Umbilical cord (tissue), 2 donors: ENCODE measurements around the gene MAPK1. TPM values are rescaled to one million over a fixed set of nuclear protein-coding genes. Genes with fewer than 3 reads are reported as not detected.
"Not testable (repeated sequence)": the region's sequence is repeated elsewhere in the genome, so short reads cannot be mapped to it uniquely, and the experiment has no call there.

Experiments used
- DNase-seq: peaks from one replicate; pipeline ENCODE4 v3.0.0-alpha.2; 2015; ENCODE audit warnings: low spot score
- total RNA-seq: library from RNA; depleted of rRNA; stranded (reverse); fragments of >200 nt; gene quantifications from one replicate; pipeline ENCODE4 v1.2.3, GENCODE V29; 2014; ENCODE audit warnings: low replicate concordance; ENCODE audit not compliant: insufficient read depth

MAPK1 gene
- total RNA-seq, 1 donor from 2014 or later = 47.9 TPM

DNA sequence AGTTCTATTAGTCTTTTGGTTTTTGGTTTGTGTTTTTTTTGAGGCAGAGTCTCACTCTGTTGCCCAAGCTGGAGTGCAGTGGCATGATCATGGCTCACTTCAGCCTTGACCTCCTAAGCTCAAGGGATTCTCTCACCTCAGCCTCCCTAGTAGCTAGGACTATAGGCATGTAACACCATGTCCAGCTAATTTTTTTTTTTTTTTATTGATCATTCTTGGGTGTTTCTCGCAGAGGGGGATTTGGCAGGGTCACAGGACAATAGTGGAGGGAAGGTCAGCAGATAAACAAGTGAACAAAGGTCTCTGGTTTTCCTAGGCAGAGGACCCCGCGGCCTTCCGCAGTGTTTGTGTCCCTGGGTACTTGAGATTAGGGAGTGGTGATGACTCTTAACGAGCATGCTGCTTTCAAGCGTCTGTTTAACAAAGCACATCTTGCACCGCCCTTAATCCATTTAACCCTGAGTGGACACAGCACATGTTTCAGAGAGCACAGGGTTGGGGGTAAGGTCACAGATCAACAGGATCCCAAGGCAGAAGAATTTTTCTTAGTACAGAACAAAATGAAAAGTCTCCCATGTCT is 15.4 kb upstream of the MAPK1 start:
- not testable (repeated sequence) for DNase-seq

DNA sequence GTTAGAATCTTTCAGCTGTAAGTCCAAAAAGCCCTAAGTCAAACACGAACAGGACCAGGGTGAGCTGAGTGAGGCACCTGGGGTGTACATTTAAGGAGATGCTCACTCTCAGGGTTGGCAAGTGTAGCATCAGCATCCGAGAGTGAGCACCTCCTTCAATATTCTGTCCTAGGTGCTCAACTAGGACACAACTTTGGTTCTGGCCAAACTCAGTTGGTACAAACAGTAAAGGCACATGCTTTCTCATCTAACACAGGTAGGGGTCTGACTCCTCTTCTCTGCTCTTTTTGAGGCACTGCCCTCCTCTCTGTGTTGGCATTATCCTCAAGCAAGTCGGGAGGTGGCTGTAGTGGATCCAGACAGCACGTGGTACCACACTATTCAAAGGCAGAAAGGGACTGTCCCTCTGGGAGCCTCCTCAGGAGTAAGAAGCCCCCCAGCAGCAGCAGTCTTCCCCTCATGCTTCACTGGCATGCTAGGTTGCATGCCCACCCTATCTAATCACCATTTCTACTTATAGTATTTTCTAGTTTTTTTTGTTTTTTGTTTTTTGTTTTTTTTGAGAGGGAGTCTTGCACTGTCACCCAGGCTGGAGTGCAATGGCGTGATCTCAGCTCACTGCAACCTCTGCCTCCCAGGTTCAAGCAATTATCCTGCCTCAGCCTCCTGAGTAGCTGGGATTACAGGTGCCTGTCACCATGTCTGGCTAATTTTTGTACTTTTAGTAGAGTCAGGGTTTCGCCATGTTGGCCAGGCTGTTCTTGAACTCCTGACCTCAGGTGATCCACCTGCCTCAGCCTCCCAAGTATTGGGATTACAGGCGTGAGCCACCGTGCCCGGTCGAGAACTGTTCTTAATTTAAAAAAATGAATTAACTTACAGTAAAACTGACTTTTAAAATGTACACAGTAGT is 14.7 kb upstream of the MAPK1 start:
- DNase-seq = no peak

DNA sequence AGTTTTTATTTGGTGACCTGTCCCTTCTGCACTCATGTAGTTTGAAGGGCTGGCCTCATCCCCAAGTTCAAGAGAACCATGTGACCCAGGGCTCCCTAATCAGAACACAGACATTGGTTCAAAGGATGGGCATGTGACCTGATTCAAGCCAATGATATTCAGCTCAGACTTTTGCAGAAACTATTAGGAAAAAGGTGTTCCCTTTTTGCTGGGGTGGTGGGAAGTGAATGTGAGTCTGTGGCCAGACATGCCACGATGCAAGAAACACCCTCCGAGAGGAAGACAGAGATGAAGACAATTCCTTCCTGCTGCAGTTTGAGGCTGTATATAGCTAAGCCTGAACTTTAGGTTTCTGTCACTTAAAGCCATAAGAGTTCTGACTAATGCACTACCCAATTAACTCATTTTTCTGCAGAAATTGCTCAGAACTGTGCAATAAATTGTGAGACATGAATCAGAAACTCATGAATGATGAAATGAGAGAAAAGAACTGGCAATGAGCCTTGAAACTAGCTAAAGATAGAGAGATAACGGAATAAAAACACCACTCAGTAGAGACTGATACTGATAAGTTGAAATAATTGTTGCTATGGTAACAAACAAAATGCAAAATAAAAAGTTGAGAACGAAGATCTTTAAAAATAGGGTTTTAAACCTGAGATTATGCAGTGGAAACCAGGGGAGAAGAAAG is 9.2 kb upstream of the MAPK1 start:
- DNase-seq = peak; percentile 41

DNA sequence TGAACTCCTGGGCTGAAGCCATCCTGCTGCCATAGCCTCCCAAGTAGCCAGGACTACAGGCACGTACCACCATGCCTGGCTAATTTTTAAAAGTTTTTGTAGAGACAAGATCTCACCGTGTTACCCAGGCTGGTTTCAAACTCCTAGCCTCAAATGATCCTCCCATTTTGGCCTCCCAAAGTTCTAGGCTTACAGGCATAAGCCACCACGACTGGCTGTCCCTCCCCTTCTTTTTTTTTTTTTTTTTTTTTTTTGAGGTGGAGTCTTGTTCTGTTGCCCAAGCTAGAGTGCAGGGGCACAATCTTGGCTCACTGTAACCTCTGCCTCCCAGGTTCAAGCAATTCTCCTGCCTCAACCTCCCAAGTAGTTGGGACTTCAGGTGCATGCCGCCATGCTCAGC is 7.5 kb upstream of the MAPK1 start:
- not testable (repeated sequence) for DNase-seq

DNA sequence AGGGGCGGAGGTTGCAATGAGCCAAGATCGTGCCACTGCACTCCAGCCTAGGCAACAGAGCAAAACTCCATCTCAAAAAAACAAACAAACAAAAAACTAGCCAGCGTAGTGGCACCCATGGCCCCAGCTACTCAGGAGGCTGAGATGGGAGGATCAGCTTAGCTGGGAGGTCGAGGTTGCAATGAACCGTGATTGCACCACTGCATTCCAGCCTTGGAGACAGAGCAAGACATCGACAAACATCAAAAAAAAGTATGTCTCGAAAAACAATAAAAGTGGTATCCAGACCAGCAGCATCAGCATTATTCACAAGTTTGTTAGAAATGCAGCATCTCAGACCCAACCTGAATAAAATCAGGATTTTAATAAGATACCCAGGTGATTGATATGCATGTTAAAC is 6.2 kb upstream of the MAPK1 start:
- no peak for DNase-seq

DNA sequence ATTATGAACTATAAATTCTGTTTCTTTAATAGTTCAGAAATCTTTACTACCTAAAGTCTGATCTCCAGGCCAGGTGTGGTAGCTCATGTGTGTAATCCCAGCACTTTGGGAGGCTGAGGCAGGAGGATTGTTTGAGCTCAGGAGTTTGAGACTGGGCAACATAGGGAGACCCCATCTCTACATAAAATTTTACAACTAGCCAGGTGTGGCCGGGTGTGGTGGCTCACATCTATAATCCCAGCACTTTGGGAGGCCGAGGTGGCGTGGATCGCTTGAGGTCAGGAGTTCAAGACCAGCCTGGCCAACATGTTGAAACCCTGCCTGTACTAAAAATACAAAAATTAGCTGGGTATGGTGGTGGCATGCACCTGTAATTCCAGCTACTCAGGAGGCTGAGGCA is 5.3 kb upstream of the MAPK1 start:
- not testable (repeated sequence) for DNase-seq

DNA sequence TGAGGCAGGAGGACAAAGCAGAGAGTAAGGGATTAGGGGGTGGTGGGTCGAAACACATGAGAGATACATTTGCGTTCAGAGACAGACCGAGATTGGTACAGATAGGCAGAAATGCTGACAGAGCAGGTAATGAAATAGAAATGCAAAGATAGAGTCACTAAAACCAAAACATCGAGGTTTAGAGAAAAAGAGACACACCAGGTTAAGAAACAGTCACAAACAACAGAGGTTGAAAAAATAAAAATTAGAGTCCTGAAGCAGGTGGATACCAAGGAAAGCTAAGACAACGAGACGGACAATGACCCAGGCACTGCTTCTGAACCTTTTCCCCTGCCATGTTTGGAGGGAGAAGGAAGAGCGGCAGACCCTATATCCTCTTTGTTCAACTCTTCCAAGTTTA is 1.2 kb upstream of the MAPK1 start:
- DNase-seq = no peak

DNA sequence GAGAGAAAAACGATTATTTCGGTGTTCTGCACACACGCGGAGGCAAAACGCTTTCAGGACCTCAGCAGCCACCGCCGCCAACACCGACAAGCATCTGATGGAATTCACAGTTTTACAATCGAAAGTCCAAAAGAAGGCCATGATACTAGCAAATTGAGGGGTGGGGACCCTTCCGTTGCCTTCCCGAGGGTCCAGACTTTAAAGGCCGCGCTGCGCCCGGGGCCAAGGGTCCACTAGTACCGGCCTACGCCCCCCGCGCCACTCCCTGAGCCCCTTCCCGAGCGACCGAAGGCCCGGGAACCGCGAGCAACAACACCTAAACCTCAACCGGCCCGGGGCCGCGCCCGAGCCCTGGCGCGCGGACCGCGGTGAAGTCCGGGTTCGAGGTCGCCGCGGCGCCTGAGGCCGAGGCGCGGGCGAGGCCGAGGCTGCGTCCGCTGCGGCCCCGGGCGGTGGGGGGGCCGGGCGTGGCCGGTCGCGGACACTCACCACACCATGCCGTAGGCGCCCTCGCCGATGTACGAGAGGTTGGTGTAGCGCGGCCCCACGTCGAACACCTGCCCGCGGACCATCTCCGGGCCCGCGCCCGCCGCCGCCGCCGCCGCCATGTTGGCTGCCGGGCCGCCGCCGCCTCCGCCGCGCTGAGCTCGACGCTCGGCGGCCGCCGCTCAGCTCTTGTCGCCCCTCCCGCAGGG is 465 bp downstream of the MAPK1 start:
- peak; percentile 36 for DNase-seq

DNA sequence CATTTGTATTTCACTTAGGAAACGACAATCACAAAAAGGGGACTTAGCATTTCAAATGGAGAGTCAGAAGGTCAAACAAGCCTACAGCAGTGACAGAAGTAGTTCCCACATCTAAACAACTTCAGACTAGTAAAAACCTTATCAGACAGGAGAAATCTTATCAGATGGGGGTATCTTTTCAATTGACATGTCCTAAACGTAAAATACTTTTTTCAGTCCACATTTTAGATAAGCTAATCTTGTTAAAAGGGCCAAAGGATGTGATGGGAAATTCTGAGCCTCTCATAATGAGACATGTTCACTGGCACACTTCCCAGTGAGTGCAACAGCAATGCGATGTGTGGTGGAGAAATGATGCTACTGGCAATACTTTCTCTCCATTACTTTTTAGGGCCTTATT is 2.4 kb downstream of the MAPK1 start:
- DNase-seq = peak; percentile 75

DNA sequence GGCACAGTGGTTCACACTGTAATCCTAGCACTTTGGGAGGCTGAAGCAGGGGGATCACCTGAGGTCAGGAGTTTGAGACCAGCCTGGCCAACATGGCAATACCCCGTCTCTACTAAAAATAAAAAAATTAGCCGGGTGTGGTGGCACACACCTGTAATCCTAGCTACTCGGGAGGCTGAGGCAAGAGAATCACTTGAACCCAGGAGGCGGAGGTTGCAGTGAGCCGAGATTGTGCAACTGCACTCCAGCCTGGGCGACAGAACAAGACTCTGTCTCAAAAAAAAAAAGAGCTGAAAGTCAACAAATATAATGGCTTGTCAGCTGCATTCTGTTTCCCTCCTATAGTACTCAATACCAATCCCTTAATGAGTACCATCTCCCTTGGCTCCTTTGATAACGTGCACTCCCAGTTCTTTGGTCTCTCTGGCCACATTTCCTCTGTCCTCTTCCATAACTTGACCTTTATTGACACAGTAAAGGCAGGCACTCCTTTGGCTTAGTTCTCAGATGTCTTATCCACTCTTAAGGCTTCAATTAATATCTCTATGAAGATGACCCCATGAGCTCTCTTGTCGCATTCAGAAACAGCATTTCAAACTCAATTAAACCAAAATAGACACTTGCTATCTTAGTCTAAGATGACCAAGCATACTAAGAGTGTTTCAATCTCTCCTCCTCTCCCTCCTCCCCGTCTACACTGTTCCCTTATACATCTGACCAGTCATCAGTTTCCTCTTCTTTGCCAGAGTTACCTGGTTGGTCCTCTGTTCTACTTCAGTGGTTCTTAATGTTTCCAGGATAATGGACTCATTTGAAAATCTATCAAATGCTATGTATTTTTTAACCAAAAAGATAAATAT is 4.8 kb downstream of the MAPK1 start:
- DNase-seq = no peak

DNA sequence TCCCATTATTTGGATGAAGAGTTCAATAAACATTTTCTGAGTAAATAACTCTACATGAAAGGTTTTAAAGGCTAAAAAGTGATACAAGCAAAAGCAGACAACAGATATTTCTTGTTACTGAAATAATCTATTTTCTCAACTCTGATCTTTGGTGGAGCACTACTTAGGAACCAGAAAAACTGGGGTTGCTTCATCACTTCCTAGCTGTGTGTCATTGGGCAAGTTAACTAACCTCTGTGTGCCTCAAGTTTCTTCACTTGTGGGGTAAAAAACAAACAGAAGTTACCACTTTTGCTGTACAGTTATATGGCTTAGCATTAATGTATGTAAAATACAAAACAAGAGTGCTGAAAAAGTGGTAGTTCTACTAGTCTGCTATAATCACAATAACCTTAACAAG is 5.6 kb downstream of the MAPK1 start:
- DNase-seq = no peak

DNA sequence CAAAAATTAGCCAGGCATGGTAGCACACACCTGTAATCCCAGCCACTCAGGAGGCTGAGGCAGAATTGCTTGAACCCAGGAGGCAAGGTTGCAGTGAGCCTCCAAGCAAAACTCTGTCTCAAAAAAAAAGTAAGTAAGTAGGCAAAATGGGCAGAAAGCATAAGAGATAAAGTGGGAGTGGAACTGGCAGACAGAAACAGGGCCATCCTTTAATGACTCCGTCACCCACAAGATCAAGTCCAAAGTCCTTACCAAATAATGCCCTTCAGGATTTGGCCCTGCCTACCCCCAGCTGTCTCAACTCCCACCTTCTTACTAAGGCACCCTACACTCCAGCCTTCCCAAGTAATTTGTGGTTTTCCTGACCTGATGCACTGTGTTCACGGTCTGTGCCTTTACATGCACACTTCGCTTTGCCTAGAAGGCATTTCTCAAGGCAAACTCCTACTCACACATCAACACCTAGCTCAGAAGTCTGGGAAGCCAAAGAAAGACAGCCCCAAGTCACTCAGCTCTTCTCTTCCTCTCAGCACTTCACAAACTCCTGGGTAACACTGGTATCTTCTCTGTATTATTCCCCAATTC is 6.1 kb downstream of the MAPK1 start:
- no peak for DNase-seq

DNA sequence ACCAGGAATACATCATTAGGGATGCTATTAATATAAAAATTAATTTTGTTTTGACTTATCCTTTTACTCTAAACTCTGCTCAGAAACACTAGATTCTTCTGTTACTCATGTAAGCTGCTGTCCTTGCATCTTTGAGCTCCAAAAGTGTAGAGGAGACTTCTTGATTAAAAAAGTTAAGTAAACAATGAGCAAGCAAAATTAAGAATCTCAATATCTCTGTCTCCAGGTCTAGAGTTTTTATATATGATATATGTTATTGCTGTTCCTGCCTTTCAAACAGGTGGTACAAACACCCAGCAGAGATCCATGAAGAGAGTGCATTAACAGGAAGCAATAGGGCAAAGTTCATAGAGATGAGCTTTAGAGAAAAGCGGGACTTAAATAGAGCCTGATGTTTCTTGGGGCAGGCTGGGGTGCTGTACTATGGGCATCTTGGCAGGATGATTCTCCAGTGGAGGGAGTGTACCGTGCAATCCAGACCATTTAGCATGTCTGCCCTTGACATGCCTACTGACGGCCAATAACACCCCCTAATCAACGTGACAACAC is 6.9 kb downstream of the MAPK1 start:
- DNase-seq = no peak

DNA sequence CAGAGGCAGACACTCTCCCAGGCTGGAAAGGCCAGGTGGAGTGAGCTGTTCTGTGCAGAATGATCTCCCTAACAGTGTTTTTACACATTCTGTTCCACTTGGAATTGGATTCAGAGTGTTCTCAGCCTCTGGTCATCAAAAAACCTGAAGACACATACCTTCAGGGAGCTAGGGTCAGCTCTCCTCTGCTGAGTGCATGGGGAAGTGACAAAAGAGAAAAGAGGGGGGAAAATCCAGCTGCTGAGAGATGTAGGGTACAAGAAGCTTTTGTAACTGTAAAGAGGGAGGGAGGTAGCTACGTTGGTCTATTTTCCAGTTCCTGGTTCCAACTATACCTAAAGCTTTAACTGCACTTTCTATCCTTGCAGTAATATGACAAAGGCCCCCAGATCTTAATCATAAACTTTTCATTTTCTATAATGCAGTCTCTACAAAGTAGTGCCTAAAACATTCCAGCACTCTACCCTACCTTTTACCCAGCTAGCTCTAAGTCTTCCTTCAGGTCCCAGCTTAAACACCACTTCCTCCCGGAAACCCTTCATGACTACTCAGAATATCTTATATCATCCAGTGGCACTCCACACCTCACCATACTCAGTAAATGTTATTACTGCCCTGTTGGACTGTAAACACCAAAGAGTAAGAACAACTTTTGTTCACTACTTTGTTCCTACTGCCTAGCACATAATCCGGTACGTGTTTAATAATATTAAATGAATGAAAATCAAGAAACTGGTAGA is 9.2 kb downstream of the MAPK1 start:
- no peak for DNase-seq

DNA sequence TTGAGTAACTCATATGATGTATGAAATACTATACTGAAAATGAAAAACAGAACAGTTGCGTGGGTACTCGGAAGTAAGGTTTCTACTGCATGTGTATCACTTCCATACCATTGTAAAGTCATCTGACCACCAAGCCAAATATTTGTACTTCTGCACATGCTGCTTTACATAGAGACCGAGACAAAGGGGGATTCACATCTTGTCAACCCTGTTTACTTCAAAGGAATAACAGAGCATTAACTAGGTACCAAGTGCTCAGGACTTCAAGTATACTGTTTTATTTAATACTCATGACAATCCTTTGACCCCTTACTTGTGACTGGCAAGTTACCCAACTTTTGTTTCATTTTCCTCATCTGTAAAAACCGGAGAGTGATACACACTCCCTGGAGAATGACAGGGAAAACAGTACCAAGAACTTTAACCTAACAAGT is 9.9 kb downstream of the MAPK1 start:
- DNase-seq = no peak

DNA sequence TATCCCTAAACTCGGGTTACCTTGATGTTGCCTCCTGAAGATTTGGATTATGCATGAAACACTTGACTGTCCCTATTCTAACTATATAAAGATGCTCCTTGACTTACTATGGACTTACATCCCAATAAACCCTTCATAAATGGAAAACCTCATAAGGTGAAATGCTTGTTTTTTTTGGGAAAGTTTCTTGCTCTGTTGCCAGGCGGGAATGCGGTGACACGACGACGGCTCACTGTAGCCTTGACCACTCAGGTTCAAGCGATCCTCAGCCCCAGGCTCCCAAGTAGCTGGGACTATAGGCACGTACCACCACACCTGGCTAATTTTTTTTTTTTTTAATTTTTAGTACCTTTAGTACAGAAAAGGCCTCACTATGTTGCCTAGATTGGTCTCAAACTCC is 10.6 kb downstream of the MAPK1 start:
- no peak for DNase-seq

DNA sequence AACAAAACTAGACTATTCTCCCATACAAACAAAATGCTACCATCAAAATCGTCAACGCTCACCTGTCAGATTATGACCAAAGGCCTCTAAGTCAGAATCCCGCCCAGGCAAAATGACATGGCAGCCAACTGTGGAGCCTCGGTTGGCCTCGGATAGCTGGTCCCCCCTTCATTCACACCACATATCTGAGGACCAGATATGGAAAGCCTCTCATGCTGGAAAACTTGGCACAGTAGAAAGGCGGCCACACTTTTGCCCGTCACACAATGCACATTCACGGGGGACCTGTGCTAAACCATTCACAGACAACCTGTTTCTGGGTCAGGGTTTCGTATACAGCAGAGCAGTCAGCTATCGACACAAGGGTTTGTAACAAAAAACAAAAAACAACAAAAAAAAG is 11.2 kb downstream of the MAPK1 start:
- DNase-seq = no peak

DNA sequence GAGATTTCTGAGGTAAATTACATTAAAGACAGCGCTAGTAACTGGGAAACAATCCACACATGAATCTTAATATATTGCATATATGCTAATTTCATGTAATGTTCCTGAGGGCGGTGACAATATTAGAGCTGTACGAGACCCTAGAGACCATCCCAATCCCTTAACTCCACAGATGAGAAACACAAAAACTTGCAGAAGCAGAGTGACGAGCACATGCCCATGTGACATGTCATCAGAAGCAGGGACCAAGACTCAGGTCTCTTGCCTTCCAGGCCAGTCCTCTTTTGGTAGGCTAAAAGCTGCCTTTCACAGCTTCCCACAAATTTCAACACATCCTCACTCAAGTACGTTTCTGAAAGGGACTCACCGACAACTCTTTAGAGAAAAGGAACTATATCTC is 11.8 kb downstream of the MAPK1 start:
- no peak for DNase-seq

DNA sequence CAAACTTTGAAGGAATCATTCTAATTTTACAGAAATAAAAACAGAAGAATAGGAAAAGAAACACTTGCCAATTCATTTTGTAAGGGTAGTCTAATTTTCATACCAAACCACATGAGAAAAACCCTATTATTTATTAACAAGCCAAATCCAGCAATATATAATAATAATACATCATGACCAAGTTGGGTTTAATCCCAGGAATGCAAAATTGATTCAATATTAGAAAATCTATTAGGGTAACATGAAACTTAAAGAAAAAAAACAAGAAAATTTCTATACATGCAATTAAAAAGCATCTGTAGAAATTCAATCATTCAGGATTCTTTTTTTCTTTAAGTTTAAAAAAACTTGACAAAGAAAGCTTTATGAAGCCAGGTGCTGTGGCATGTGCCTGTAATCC is 16.8 kb downstream of the MAPK1 start:
- no peak for DNase-seq

DNA sequence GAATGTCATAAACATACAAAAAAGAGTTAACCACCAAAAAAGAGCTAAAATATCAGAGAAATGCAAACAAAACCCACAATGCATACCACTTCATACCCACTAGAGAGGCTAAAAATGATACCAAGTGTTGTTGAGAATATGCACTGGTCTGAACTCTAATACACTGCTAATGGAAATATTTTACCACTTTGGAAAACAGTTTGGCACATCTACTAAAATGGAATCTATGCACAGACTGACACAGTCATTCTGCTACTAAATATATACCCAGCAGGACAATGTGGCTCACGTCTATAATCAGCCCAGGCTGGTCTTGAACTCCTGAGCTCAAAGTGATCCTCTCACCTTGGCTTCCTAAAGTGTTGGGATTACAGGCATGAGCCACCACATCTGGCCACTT is 18.0 kb downstream of the MAPK1 start:
- no peak for DNase-seq
